HG03558 (cell line): ENCODE measurements around the gene ARHGAP18.

Experiments
- ATAC-seq: cut with Tn5 transposase; IDR thresholded peaks from one replicate; pipeline ENCODE4 v1.9.1; 2021; ENCODE audit warnings: moderate number of reproducible peaks; ENCODE audit not compliant: unreplicated experiment; ENCODE audit errors: extremely low read depth

ARHGAP18 gene

GRCh38 chr6:129672881-129673631 lies 36.9 kb downstream of the ARHGAP18 start:
- peak; percentile 64 for ATAC-seq

GRCh38 chr6:129672341-129672682 lies 37.7 kb downstream of the ARHGAP18 start:
- ATAC-seq, result no peak

- ATAC-seq, result peak; percentile 84
Measured at GRCh38 chr6:129671442-129672340, 38.3 kb downstream of the ARHGAP18 start.

- ATAC-seq, result no peak
Measured at GRCh38 chr6:129670634-129671033, 39.3 kb downstream of the ARHGAP18 start.

- no peak for ATAC-seq
Measured at GRCh38 chr6:129667621-129668020, 42.4 kb downstream of the ARHGAP18 start.

- ATAC-seq, result no peak
Measured at GRCh38 chr6:129667034-129667433, 42.9 kb downstream of the ARHGAP18 start.

GRCh38 chr6:129665555-129665954 lies 44.4 kb downstream of the ARHGAP18 start:
- ATAC-seq, result no peak

- ATAC-seq, result no peak
Measured at GRCh38 chr6:129663531-129663930, 46.4 kb downstream of the ARHGAP18 start.

- no peak for ATAC-seq
Measured at GRCh38 chr6:129662980-129663431, 47.0 kb downstream of the ARHGAP18 start.

- no peak for ATAC-seq
Measured at GRCh38 chr6:129662406-129662766, 47.6 kb downstream of the ARHGAP18 start.

GRCh38 chr6:129661536-129662405 lies 48.2 kb downstream of the ARHGAP18 start:
- no peak for ATAC-seq

GRCh38 chr6:129660346-129660676 lies 49.7 kb downstream of the ARHGAP18 start:
- no peak for ATAC-seq

GRCh38 chr6:129659590-129660345 lies 50.2 kb downstream of the ARHGAP18 start:
- no peak for ATAC-seq

- ATAC-seq, result no peak
Measured at GRCh38 chr6:129659167-129659566, 50.8 kb downstream of the ARHGAP18 start.

- ATAC-seq, result no peak
Measured at GRCh38 chr6:129657483-129657882, 52.5 kb downstream of the ARHGAP18 start.

- ATAC-seq, result no peak
Measured at GRCh38 chr6:129655334-129655733, 54.6 kb downstream of the ARHGAP18 start.

- no peak for ATAC-seq
Measured at GRCh38 chr6:129653746-129654145, 56.2 kb downstream of the ARHGAP18 start.

GRCh38 chr6:129653229-129653628 lies 56.7 kb downstream of the ARHGAP18 start:
- no peak for ATAC-seq

GRCh38 chr6:129651291-129651691 lies 58.7 kb downstream of the ARHGAP18 start:
- no peak for ATAC-seq
